GM06990 (cell line): ENCODE data around the gene SUGCT.
A peak's percentile ranks its signal among the peaks of the same experiment; 100 is the strongest.
"Not testable (repeated sequence)": the region's sequence is repeated elsewhere in the genome, so short reads cannot be mapped to it uniquely, and the experiment has no call there.

ENCODE experiments used
- DNase-seq: peaks from one replicate; pipeline ENCODE4 v3.0.0-alpha.2; 2011; ENCODE audit not compliant: insufficient read length; ENCODE audit errors: extremely low read depth
- H3K27me3 ChIP-seq: replicated peaks from 2 replicates; pipeline ENCODE4 v1.6.0; 2011; ENCODE audit warnings: low read length; ENCODE audit not compliant: control insufficient read depth, insufficient read depth
- H3K36me3 ChIP-seq: 2 replicates; pipeline ENCODE4 v1.5.1; 2011; ENCODE audit warnings: low read length; ENCODE audit not compliant: control insufficient read depth, insufficient read depth
- H3K4me3 ChIP-seq: replicated peaks from 2 replicates; pipeline ENCODE4 v1.5.1; 2011; ENCODE audit warnings: low read depth, mild to moderate bottlenecking, control low read depth, low read length
- CTCF ChIP-seq: IDR thresholded peaks from 2 replicates; pipeline ENCODE4 v1.5.1; 2011; ENCODE audit warnings: low read length, control low read depth, mild to moderate bottlenecking, inconsistent platforms; ENCODE audit not compliant: insufficient read depth, poor library complexity, severe bottlenecking

SUGCT gene

GRCh38 chr7:40115936-40116335 is 18.9 kb upstream of the SUGCT start:
- TF ChIP-seq CTCF = no peak
- Histone ChIP-seq H3K4me3 (no peak overlapping the region), H3K27me3 (no peaks in the 10 kb centered on the region), H3K36me3 (no peaks in the 10 kb centered on the region)
- DNase-seq = no peak

GRCh38 chr7:40117199-40117598 is 17.6 kb upstream of the SUGCT start:
- H3K4me3 ChIP-seq, DNase-seq, H3K36me3 ChIP-seq, H3K27me3 ChIP-seq: not testable (repeated sequence)

DNA sequence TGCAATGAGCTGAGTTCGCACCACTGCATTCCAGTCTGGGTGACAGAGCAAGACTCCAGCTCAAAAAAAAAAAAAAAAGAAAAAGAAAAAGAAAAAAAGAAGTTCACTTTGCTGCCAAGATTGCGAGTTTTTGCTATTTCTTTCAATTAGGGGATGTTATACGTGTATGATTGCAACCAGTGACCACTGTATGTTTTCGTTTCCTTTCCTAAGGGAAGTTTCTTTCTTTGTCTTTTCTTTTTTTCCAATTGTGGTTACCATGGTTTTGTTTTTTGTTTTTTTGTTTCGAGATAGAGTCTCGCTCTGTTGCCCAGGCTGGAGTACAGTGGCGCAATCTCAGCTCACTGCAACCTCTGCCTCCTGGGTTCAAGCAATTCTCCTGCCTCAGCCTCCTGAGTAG is 16.6 kb upstream of the SUGCT start:
- H3K27me3 ChIP-seq, DNase-seq, H3K4me3 ChIP-seq, H3K36me3 ChIP-seq: not testable (repeated sequence)

DNA sequence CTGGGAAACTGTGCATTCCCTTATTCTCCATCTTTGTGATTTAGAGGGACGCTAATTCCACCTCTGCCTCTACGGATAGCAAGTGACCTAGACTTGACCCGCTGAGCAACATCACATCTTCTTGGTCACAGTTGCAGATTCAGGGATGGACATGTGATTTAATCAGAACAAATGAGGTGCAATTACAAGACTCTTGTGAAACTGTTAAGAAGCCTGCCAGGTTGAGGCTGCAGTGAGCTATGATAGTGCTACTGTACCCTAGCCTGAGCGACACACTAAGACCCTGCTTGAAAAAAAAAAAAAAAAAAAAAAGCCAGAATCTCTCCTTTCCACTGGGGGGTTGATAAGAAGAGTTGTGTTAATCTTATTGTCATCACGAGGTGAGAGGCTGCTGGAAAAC is 14.8 kb upstream of the SUGCT start:
- Histone ChIP-seq H3K4me3 (no peak overlapping the region), H3K36me3 (no peaks in the 10 kb centered on the region), H3K27me3 (no peaks in the 10 kb centered on the region)
- DNase-seq = no peak
- TF ChIP-seq CTCF = no peak

- not testable (repeated sequence) for H3K27me3 ChIP-seq, DNase-seq, H3K36me3 ChIP-seq, H3K4me3 ChIP-seq
These were observed 12.5 kb upstream of the SUGCT start for GRCh38 chr7:40122100-40122939.

DNA sequence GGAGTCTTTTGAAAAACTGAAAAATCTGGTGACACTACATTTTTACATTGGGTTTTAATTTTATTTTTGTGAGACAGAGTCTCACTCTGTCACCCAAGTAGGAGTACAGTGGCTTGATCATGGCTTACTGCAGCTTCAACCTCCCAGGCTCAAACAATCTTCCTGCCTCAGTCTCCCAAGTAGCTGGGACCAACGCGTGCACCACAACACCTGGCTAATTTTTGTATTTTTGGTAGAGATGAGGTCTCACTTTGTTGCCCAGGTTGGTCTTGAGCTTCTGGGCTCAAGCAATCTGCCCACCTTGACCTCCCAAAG is 11.9 kb upstream of the SUGCT start:
- no peak for DNase-seq
- Histone ChIP-seq H3K4me3 (no peak overlapping the region), H3K36me3 (no peaks in the 10 kb centered on the region), H3K27me3 (no peaks in the 10 kb centered on the region)
- no peak for TF ChIP-seq CTCF

DNA sequence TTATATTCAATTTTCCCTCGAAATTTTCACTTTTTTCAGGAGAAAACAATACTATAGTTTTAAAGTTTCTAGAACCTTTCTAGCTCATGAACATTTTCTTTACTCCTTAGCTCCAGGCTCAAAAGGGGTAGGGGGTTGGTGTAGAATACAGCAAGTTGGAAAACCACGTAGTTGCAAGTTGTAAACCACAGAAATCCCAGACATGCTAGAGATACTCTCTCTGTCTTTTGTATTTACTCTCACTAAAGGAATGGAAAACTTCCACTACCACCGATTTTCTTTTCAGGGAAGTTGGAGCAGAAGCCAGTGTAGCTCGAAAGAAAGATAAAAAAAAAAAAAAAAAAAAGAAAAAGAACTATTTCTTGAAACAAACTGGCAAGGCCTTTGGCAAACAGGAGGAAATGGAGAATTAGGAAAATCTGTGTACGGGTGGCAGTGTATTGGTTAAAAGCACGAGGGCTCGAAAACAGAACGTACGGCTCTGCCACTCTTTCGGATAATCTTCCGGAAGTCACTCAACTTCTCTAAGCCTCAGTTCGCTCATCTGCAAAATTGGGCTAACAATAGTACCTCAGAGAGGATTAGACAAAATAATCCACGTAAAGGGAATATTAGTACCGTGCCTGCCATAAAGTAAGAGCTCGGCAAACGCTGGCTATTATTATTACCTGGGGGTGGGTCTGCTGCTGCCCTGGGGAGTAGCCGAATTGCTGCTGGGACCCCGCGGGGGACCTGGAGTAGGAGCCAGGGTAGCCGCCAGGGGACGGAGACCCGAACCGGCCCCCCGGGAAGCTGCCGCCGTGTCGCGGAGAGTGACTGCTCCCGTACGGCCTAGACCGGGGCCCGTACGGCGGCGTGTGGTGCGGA is 1.0 kb upstream of the SUGCT start:
- Histone ChIP-seq H3K36me3 (no peaks in the 10 kb centered on the region), H3K27me3 (no peaks in the 10 kb centered on the region), H3K4me3 (peak overlapping the region; percentile 97)
- DNase-seq = no peak
- no peak for TF ChIP-seq CTCF
